HepG2 (cell line): Measurements from ENCODE around the gene CNOT8. TPM values are rescaled to one million over a fixed set of nuclear protein-coding genes. Genes with fewer than 3 reads are reported as not detected.
"Not testable (repeated sequence)": the region's sequence is repeated elsewhere in the genome, so short reads cannot be mapped to it uniquely, and the experiment has no call there.

Experiments used
- ATAC-seq: fragments of 200-7000 bp; cut with Tn5 transposase; 3 replicates; pipeline ENCODE4 v1.9.1; 2020; ENCODE audit warnings: mild to moderate bottlenecking, moderate library complexity
- BruUV-seq: library from RNA; stranded (reverse); fragments of 400-500 nt; replicated peaks from 2 replicates; lab custom pipeline; 2021; lab: Mats Ljungman, UMichigan
- CTCF ChIA-PET: fragments of 300-600 bp; formaldehyde crosslinking; extraction: SDS; loops from one replicate; lab custom pipeline; 2021; ENCODE audit warnings: low total read pairs, inconsistent platforms, low intra/inter-chr PET ratio; lab: Yijun Ruan, JAX
- POLR2A ChIA-PET: fragments of 350-600 bp; sonication (Branson Sonifier 250); formaldehyde crosslinking; loops from one replicate; lab custom pipeline; 2020; ENCODE audit warnings: antibody characterized with exemption, inconsistent platforms; lab: Yijun Ruan, JAX
- DNase-seq: peaks from one replicate; pipeline ENCODE4 v3.0.0-alpha.2; 2015; ENCODE audit warnings: low spot score
- FAIRE-seq: peaks from 3 replicates; lab custom pipeline; 2011; peaks lifted over from hg19 to GRCh38; lab: Jason Lieb, UNC
- H2AFZ ChIP-seq: one replicate; pipeline ENCODE4 v1.6.1; 2011; ENCODE audit warnings: low read length, inconsistent platforms
- H3K27ac ChIP-seq: fragments of 300-600 bp; 3 replicates; pipeline ENCODE4 v1.8.0; 2011; ENCODE audit warnings: mixed run types, mild to moderate bottlenecking, mixed read lengths, low read length, inconsistent platforms; ENCODE audit not compliant: insufficient read depth; ENCODE audit errors: extremely low read length
- H3K27me3 ChIP-seq, 2 experiments: fragments of 200-600 bp in 1 of 2; 2 replicates in 1 of 2; 3 replicates in 1 of 2; pipeline versions ENCODE4 v1.6.0 to v1.8.0; 2011; ENCODE audit warnings: low read length in 2 of 2, mild to moderate bottlenecking in 2 of 2, moderate library complexity in 2 of 2, inconsistent platforms in 1 of 2; ENCODE audit not compliant: insufficient read depth in 2 of 2, control insufficient read depth in 1 of 2
- H3K36me3 ChIP-seq, 2 experiments: fragments of 200-600 bp in 1 of 2; replicated peaks in 1 of 2; 2 replicates in 1 of 2; 3 replicates in 1 of 2; pipeline versions ENCODE4 v1.5.1 to v1.8.0; 2011; ENCODE audit warnings: low read length in 2 of 2, inconsistent platforms in 1 of 2; ENCODE audit not compliant: insufficient read depth in 2 of 2, control insufficient read depth in 1 of 2
- H3K4me1 ChIP-seq: 2 replicates; pipeline ENCODE4 v1.5.1; 2012; ENCODE audit warnings: low read length, inconsistent platforms; ENCODE audit not compliant: insufficient read depth
- H3K4me2 ChIP-seq: 2 replicates; pipeline ENCODE4 v1.6.0; 2011; ENCODE audit warnings: low read depth, low read length, inconsistent platforms
- H3K4me3 ChIP-seq, 3 experiments: fragments of 200-600 bp in 1 of 3; sonication (generic), shearing (Covaris generic) in 1 of 3; replicated peaks in 1 of 3; 2 replicates each; pipeline ENCODE4 v1.5.1; 2011 to 2016; ENCODE audit warnings: low read length in 3 of 3, inconsistent platforms in 2 of 3, low read depth in 2 of 3, mild to moderate bottlenecking in 2 of 3, control low read depth in 1 of 3, mixed read lengths in 1 of 3; ENCODE audit not compliant: insufficient read depth in 1 of 3
- H3K79me2 ChIP-seq: one replicate; pipeline ENCODE4 v1.6.1; 2011; ENCODE audit warnings: low read length, inconsistent platforms; ENCODE audit not compliant: insufficient read depth
- H3K9ac ChIP-seq: 2 replicates; pipeline ENCODE4 v1.6.0; 2011; ENCODE audit warnings: mild to moderate bottlenecking, low read depth, low read length, inconsistent platforms; ENCODE audit not compliant: insufficient read depth
- H3K9me3 ChIP-seq: 2 replicates; pipeline ENCODE4 v1.5.1; 2012; ENCODE audit warnings: mild to moderate bottlenecking, low read length
- H4K20me1 ChIP-seq: 2 replicates; pipeline ENCODE4 v1.6.0; 2011; ENCODE audit warnings: inconsistent platforms, mild to moderate bottlenecking, low read length, moderate library complexity; ENCODE audit not compliant: insufficient read depth
- NR2F6 ChIP-seq, 2 experiments: IDR thresholded peaks; 2 replicates each; pipeline ENCODE4 v1.6.1; 2016; ENCODE audit warnings: antibody characterized with exemption in 1 of 2, mild to moderate bottlenecking in 1 of 2
- RBM22 ChIP-seq: fragments of 200-400 bp; formaldehyde crosslinking; optimal IDR thresholded peaks from 2 replicates; pipeline ENCODE3; 2017; ENCODE audit warnings: mild to moderate bottlenecking, low read length, moderate library complexity
- ZBTB20 ChIP-seq: sonication (generic); formaldehyde crosslinking; IDR thresholded peaks from 2 replicates; pipeline ENCODE4 v1.8.1; 2023; ENCODE audit warnings: missing genetic modification reagents, low read depth, mild to moderate bottlenecking, borderline replicate concordance
- WGBS: methylation state at CpG from one replicate; pipeline ENCODE4 v1.1.6; 2017; ENCODE audit warnings: low lambda C conversion rate; 5-methylcytosine and 5-hydroxymethylcytosine counted together
- in situ Hi-C: cut with HindIII; loops from 2 replicates; pipeline ENCODE4 v1.10.0; 2017; ENCODE audit warnings: low pct_unique_long_range_greater_than_20kb; ENCODE audit not compliant: extremely low pct_ligation_motif_present
- intact Hi-C: fragments of 100-400 bp; cut with micrococcal nuclease; formaldehyde crosslinking; loops from one replicate; pipeline ENCODE4 v1.10.0; 2022; ENCODE audit not compliant: unreplicated experiment
- polyA plus RNA-seq, 8 experiments: library from polyadenylated mRNA; depleted of rRNA in 3 of 8; stranded (reverse) in 7 of 8; unstranded in 1 of 8; fragments of >200 nt; fragmentation: Illumina TruSeq in 4 of 8; extraction: Trizol in 4 of 8; gene quantifications; 2 replicates each; pipeline versions ENCODE4 v1.2.1 to v1.2.3, GENCODE V29; 2011 to 2016; ENCODE audit warnings: low read depth in 4 of 8, missing spikeins in 1 of 8, mixed read lengths in 1 of 8; ENCODE audit not compliant: insufficient read depth in 1 of 8
- total RNA-seq, 5 experiments: library from RNA; depleted of rRNA; stranded (reverse); fragments of >200 nt; fragmentation: Illumina TruSeq; extraction: Trizol; gene quantifications; 2 replicates each; pipeline ENCODE4 v1.2.3, GENCODE V29; 2016; ENCODE audit warnings: low read depth in 1 of 5
- TF ChIP-seq, protein P1 (sequence below): sonication (generic); formaldehyde crosslinking; IDR thresholded peaks from 2 replicates; pipeline ENCODE4 v1.5.1; 2020; ENCODE audit warnings: mild to moderate bottlenecking, missing genetic modification reagents, moderate library complexity
- TF ChIP-seq, protein P2 (sequence below): sonication (generic); formaldehyde crosslinking; IDR thresholded peaks from 2 replicates; pipeline ENCODE4 v1.4.0; 2020; ENCODE audit warnings: mild to moderate bottlenecking, missing genetic modification reagents

Gene CNOT8
- total and polyA plus RNA-seq, 2 of the 13 experiments (the other 11 are each of a cell fraction or from before 2014, with no cell fraction given), result 37.1 to 74.9 TPM

DNA sequence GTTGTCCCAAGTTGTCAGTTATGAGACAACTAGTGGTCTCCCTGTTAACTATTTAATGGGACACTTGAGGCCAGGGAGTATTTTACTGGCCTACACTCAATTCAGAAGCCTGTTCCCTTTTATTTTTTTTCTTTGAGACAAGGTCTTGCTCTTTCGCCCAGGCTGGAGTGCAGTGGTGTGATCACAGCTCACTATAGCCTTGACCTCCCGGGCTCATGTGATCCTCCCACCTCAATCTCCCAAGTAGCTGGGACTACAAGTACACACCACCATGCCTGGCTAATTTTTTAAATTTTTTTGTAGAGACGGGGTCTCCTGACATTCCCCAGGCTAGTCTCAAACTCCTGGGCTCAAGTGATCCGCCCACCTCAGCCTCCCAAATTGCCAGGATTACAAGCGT is 35.5 kb upstream of the CNOT8 start:
- FAIRE-seq; ATAC-seq; H4K20me1 ChIP-seq; H2AFZ ChIP-seq; H3K9me3 ChIP-seq; H3K4me3 ChIP-seq; H3K27ac ChIP-seq; H3K27me3 ChIP-seq; CTCF ChIA-PET; in situ Hi-C loops; H3K9ac ChIP-seq; DNase-seq; H3K79me2 ChIP-seq; H3K4me2 ChIP-seq; intact Hi-C loops; BruUV-seq; TF ChIP-seq NR2F6 (IDR thresholded peaks at IDR 0.05): not testable (repeated sequence)
- POLR2A ChIA-PET, result interaction anchor here (1.2 to 1.5 kb wide), 2 partner anchors 20 to 45 kb away, joined by 3 to 4 read pairs; no protein-coding TSS in a partner anchor
- TF ChIP-seq NR2F6 (CRISPR knock-in tag; IDR thresholded peaks at IDR 0.05), result 0 out of 2 replicates have a peak, but pooled peaks have one; percentile 9
- WGBS, result 89% methylated on average over 5 of the region's 5 CpGs
- Histone ChIP-seq H3K4me1 (peaks cover 51% of the 10 kb centered on the region), H3K36me3 (peaks cover 7 to 33% of the 10 kb centered on the region in 2 experiments; a peak in 4 of 5 replicates)

DNA sequence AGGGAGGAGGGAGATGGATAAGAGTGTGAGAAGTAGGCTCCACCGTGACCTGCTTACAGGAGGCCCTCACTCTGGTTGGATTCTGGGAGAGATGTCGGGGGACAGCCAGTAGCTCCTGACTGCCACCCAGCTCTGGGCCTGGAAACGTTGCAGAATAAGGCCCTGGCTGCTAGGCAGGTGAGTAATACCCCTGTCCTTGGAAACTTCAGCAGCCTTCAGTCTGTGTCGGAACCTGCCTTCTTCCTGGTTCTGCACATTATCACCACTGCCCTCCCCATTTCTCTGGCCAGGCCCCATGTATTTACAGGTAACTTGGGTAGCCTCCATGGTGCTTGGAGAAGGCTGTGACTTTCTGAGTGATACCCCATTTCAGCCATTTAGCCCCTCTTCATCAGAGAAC is 34.8 kb upstream of the CNOT8 start:
- Histone ChIP-seq H3K27me3 (no peaks in the 10 kb centered on the region), H3K4me1 (peaks cover 58% of the 10 kb centered on the region), H4K20me1 (peaks cover 4% of the 10 kb centered on the region; the same call in 1 of the 2 replicates), H3K36me3 (peaks cover 8 to 36% of the 10 kb centered on the region in 2 experiments; a peak in 4 of 5 replicates), H3K4me2 (no peak overlapping the region), H3K9ac (no peak overlapping the region), H3K4me3 (no peak overlapping the region), H3K27ac (peak overlapping the region; percentile 12), H3K9me3 (no peaks in the 10 kb centered on the region), H2AFZ (no peak overlapping the region), H3K79me2 (no peaks in the 10 kb centered on the region)
- ChIA-PET POLR2A (interaction anchor here (0.9 to 1.5 kb wide), 3 partner anchors 20 to 45 kb away, joined by 3 to 4 read pairs (median 3); partner anchors contain the start of gene FAXDC2), CTCF (no interaction called here)
- no peak for FAIRE-seq
- in situ Hi-C loops, result no loop called here
- TF ChIP-seq RBM22, result peak; percentile 37
- TF ChIP-seq, protein P1, sequence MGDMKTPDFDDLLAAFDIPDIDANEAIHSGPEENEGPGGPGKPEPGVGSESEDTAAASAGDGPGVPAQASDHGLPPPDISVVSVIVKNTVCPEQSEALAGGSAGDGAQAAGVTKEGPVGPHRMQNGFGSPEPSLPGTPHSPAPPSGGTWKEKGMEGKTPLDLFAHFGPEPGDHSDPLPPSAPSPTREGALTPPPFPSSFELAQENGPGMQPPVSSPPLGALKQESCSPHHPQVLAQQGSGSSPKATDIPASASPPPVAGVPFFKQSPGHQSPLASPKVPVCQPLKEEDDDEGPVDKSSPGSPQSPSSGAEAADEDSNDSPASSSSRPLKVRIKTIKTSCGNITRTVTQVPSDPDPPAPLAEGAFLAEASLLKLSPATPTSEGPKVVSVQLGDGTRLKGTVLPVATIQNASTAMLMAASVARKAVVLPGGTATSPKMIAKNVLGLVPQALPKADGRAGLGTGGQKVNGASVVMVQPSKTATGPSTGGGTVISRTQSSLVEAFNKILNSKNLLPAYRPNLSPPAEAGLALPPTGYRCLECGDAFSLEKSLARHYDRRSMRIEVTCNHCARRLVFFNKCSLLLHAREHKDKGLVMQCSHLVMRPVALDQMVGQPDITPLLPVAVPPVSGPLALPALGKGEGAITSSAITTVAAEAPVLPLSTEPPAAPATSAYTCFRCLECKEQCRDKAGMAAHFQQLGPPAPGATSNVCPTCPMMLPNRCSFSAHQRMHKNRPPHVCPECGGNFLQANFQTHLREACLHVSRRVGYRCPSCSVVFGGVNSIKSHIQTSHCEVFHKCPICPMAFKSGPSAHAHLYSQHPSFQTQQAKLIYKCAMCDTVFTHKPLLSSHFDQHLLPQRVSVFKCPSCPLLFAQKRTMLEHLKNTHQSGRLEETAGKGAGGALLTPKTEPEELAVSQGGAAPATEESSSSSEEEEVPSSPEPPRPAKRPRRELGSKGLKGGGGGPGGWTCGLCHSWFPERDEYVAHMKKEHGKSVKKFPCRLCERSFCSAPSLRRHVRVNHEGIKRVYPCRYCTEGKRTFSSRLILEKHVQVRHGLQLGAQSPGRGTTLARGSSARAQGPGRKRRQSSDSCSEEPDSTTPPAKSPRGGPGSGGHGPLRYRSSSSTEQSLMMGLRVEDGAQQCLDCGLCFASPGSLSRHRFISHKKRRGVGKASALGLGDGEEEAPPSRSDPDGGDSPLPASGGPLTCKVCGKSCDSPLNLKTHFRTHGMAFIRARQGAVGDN (CRISPR knock-in tag), result peak; percentile 37; the same call in 1 of the 2 replicates
- TF ChIP-seq ZBTB20, result no peak
- TF ChIP-seq, protein P2, sequence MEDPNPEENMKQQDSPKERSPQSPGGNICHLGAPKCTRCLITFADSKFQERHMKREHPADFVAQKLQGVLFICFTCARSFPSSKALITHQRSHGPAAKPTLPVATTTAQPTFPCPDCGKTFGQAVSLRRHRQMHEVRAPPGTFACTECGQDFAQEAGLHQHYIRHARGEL (CRISPR knock-in tag), result 0 out of 2 replicates have a peak, but pooled peaks have one; percentile 20
- intact Hi-C loops, result no loop called here
- WGBS, result 94% methylated on average over 2 of the region's 4 CpGs
- ATAC-seq, result peak; percentile 42
- no TSS peak for BruUV-seq
- DNase-seq, result no peak
